ENCODE results near the gene ATP6V1E1.

ATP6V1E1 gene

DNA sequence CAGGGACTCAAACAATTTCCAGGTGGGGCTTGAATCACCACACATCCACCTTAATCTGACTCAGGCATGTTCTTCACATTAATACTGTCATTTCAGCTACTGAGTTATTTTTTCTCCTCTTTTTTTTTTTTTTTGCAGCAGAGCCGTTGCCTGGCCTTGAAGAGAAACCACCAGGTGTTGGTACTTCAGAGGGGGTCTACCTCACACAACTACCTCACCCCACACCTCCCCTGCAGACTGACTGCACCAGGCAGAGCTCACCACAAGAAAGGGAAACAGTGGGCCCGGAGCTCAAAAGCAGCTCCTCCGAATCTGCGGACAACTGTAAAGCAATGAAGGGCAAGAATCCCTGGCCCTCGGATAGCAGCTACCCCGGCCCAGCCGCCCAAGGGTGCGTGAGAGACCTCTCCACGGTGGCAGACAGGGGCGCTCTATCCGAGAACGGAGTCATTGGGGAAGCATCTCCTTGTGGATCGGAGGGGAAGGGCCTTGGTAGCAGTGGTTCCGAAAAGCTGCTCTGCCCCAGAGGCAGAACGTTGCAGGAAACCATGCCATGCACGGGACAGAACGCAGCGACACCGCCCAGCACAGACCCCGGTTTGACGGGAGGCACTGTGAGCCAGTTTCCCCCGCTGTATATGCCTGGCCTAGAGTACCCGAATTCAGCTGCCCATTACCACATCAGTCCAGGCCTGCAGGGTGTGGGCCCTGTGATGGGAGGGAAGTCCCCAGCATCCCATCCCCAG is 80.4 kb downstream of the ATP6V1E1 start:
- no peak for DNase-seq (ENCODE audit: low read depth)
- no peak overlapping the region for H3K4me3 ChIP-seq (ENCODE audit: low read length)
- TF ChIP-seq, protein P1, sequence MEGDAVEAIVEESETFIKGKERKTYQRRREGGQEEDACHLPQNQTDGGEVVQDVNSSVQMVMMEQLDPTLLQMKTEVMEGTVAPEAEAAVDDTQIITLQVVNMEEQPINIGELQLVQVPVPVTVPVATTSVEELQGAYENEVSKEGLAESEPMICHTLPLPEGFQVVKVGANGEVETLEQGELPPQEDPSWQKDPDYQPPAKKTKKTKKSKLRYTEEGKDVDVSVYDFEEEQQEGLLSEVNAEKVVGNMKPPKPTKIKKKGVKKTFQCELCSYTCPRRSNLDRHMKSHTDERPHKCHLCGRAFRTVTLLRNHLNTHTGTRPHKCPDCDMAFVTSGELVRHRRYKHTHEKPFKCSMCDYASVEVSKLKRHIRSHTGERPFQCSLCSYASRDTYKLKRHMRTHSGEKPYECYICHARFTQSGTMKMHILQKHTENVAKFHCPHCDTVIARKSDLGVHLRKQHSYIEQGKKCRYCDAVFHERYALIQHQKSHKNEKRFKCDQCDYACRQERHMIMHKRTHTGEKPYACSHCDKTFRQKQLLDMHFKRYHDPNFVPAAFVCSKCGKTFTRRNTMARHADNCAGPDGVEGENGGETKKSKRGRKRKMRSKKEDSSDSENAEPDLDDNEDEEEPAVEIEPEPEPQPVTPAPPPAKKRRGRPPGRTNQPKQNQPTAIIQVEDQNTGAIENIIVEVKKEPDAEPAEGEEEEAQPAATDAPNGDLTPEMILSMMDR (IDR thresholded peaks at IDR 0.05; ENCODE audit: insufficient read depth, low read depth, low read length, missing control alignments) = no peak

DNA sequence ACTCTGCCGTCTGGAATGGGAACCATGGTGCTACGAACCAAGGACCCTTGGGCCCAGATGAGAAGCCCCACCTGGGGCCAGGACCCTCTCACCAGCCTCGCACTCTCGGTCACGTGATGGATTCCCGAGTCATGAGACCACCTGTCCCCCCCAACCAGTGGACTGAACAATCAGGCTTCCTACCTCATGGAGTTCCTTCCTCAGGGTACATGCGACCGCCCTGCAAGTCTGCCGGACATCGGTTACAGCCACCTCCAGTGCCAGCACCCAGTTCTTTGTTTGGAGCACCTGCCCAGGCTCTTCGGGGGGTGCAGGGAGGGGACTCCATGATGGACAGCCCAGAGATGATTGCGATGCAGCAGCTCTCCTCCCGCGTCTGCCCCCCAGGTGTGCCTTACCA is 86.1 kb downstream of the ATP6V1E1 start:
- TF ChIP-seq, protein P1 (IDR thresholded peaks at IDR 0.05; ENCODE audit: insufficient read depth, low read depth, low read length, missing control alignments) = no peak

More for the DNA sequence above, 86.1 kb downstream of the ATP6V1E1 start:
- DNase-seq (ENCODE audit: low read depth) = no peak
- H3K4me3 ChIP-seq (ENCODE audit: low read length) = no peak overlapping the region
